ENCODE results near the gene ATXN7L1. TPM values are rescaled to one million over a fixed set of nuclear protein-coding genes. Genes with fewer than 3 reads are reported as not detected.
"Not testable (repeated sequence)": the region's sequence is repeated elsewhere in the genome, so short reads cannot be mapped to it uniquely, and the experiment has no call there.

ATXN7L1 gene
- total RNA-seq, 1 donor from 2014 or later = 12.6 TPM

DNA sequence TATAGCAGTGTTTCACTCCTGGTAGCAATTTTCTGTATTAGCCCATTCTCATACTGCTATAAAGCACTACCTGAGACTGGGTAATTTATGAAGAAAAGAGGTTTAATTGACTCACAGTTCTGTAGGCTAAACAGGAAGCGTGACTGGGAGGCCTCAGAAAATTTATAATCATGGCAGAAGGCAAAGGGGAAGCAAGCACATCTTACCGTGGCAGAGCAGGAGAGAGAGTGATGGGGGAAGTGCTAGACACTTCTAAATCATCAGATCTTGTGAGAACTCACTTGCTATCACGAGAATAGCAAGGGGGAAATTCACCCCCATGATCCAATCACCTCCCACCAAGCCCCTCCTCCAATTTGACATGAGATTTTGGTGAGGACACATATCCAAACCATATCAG is 163.5 kb downstream of the ATXN7L1 start:
- TF ChIP-seq, protein P1, sequence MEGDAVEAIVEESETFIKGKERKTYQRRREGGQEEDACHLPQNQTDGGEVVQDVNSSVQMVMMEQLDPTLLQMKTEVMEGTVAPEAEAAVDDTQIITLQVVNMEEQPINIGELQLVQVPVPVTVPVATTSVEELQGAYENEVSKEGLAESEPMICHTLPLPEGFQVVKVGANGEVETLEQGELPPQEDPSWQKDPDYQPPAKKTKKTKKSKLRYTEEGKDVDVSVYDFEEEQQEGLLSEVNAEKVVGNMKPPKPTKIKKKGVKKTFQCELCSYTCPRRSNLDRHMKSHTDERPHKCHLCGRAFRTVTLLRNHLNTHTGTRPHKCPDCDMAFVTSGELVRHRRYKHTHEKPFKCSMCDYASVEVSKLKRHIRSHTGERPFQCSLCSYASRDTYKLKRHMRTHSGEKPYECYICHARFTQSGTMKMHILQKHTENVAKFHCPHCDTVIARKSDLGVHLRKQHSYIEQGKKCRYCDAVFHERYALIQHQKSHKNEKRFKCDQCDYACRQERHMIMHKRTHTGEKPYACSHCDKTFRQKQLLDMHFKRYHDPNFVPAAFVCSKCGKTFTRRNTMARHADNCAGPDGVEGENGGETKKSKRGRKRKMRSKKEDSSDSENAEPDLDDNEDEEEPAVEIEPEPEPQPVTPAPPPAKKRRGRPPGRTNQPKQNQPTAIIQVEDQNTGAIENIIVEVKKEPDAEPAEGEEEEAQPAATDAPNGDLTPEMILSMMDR (IDR thresholded peaks at IDR 0.05) = no peak
- peaks cover 15% of the 10 kb centered on the region for H3K36me3 Mint-ChIP-seq (ENCODE audit: unreplicated experiment)

DNA sequence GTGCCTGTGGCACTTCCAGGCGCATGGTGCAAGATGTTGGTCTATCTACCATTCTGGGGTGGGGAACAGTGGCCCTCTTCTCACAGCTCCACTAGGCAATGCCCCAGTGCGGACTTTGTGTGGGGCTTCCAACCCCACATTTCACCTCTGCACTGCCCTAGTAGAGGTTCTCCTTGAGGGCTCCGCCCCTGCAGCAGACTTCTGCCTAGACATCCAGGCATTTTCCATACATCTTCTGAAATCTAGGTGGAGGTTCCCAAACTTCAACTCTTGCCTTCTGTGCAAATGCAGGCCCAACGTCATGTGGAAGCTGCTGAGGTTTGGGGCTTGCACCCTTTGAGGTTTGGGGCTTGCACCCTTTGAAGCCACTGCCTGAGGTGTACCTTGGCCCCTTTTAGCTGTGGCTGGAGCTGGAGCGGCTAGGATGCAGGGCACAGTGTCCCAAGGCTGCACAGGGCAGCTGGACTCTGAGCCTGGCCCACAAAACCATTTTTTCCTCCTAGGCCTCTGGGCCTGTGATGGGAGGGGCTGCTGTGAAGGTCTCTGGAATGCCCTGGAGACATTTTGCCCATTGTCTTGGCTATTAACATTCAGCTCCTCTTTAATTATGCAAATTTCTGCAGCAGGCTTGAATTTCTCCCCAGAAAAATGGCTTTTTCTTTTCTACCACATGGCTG is 164.5 kb downstream of the ATXN7L1 start:
- Mint-ChIP-seq H3K9me3 (ENCODE audit: unreplicated experiment) (peaks cover 9% of the 10 kb centered on the region), H3K27ac (ENCODE audit: unreplicated experiment) (no peak overlapping the region), H3K4me3 (ENCODE audit: unreplicated experiment) (no peak overlapping the region), H3K4me1 (ENCODE audit: unreplicated experiment) (peaks cover 22% of the 10 kb centered on the region), H3K27me3 (ENCODE audit: unreplicated experiment) (no peaks in the 10 kb centered on the region), H3K36me3 (ENCODE audit: unreplicated experiment) (peaks cover 17% of the 10 kb centered on the region)
- TF ChIP-seq, protein P1 (IDR thresholded peaks at IDR 0.05) = no peak
- DNase-seq (ENCODE audit: extremely low spot score, unreplicated experiment) = no peak

More for the DNA sequence above, 163.5 kb downstream of the ATXN7L1 start:
- peaks cover 20% of the 10 kb centered on the region for H3K4me1 Mint-ChIP-seq (ENCODE audit: unreplicated experiment)
- DNase-seq (ENCODE audit: extremely low spot score, unreplicated experiment) = no peak
- H3K4me3 Mint-ChIP-seq (ENCODE audit: unreplicated experiment) = no peak overlapping the region
- peaks cover 9% of the 10 kb centered on the region for H3K9me3 Mint-ChIP-seq (ENCODE audit: unreplicated experiment)
- H3K27me3 Mint-ChIP-seq (ENCODE audit: unreplicated experiment) = no peaks in the 10 kb centered on the region
- H3K27ac Mint-ChIP-seq (ENCODE audit: unreplicated experiment) = no peak overlapping the region

DNA sequence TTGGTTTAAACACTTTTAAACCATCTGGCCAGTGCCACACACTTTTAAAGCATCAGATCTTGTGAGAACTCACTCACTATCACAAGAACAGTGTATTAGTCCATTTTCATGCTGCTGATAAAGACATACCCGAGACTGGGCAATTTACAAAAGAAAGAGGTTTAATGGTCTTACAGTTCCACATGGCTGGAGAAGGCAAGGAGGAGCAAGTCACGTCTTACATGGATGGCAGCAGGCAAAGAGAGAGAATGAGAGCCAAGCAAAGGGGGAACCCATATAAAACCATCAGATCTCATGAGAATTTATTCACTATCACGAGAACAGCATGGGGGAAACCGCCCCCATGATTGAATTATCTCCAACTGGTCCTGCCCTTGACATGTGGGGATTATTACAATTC is 165.7 kb downstream of the ATXN7L1 start:
- not testable (repeated sequence) for H3K27me3 Mint-ChIP-seq (ENCODE audit: unreplicated experiment); H3K4me3 Mint-ChIP-seq (ENCODE audit: unreplicated experiment); DNase-seq (ENCODE audit: extremely low spot score, unreplicated experiment); H3K9me3 Mint-ChIP-seq (ENCODE audit: unreplicated experiment)
- Mint-ChIP-seq H3K4me1 (ENCODE audit: unreplicated experiment) (peaks cover 22% of the 10 kb centered on the region), H3K27ac (ENCODE audit: unreplicated experiment) (peak overlapping the region; percentile 45), H3K36me3 (ENCODE audit: unreplicated experiment) (peaks cover 17% of the 10 kb centered on the region)

DNA sequence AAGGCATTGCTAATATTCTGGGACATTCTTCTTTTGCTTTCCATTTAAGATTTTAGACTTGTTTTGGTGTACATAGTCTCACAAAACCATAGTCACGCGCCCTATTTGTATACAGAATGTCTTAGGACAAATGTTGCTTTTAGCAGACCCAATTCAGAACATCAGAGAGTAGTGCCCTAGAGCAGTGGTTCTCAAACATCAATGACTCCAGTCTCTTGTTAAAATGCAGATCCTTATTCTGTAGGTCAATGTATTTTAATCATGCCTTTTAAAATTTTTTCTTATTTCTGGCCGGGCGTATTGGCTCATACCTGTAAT is 167.7 kb downstream of the ATXN7L1 start:
- Mint-ChIP-seq H3K4me3 (ENCODE audit: unreplicated experiment) (no peak overlapping the region), H3K36me3 (ENCODE audit: unreplicated experiment) (peaks cover 17% of the 10 kb centered on the region), H3K27me3 (ENCODE audit: unreplicated experiment) (no peaks in the 10 kb centered on the region), H3K9me3 (ENCODE audit: unreplicated experiment) (peaks cover 9% of the 10 kb centered on the region), H3K27ac (ENCODE audit: unreplicated experiment) (no peak overlapping the region), H3K4me1 (ENCODE audit: unreplicated experiment) (peaks cover 12% of the 10 kb centered on the region)
- TF ChIP-seq, protein P1 (IDR thresholded peaks at IDR 0.05) = no peak
- DNase-seq (ENCODE audit: extremely low spot score, unreplicated experiment) = no peak

DNA sequence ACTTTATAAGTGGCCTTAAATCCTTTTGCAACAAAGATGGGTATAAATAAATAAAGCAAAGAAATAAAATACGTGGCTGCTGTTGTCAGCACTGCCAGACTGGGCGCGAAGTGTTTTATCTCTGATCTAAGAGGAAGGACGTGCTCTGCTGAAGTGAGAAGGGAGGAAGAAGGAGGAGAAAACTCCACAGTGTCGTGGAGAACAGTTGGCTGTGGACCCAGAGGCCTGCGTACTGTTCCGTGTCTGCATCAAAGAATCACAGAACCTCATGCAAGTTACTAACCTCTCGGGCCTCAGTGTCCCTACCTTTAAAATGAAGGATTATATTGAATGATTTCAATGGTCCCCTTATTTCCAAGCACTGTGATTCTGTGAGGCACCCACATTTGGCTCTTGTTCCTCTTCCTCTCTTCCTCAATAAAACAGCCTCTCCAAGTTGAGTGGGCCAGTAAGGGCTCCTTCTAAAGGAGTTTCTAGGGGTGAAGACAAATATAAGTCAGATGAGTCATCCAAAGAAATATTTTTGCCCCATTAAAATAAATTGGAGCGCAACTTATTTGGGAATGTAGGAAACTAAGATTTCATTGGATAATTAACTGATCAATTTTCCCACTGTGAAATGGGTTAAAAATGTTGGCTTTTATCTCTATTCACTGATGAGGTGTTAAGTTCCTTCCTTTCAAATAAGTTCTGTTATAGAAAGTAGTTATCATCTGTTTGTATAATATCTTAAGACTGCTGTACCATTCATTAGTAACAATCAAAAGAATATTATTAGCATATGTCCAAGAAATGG is 168.2 kb downstream of the ATXN7L1 start:
- no peak overlapping the region for H3K4me3 Mint-ChIP-seq (ENCODE audit: unreplicated experiment)
- H3K27ac Mint-ChIP-seq (ENCODE audit: unreplicated experiment) = no peak overlapping the region
- no peak for DNase-seq (ENCODE audit: extremely low spot score, unreplicated experiment)
- TF ChIP-seq, protein P1 (IDR thresholded peaks at IDR 0.05) = no peak
- H3K9me3 Mint-ChIP-seq (ENCODE audit: unreplicated experiment) = peaks cover 9% of the 10 kb centered on the region
- H3K27me3 Mint-ChIP-seq (ENCODE audit: unreplicated experiment) = no peaks in the 10 kb centered on the region
- peaks cover 17% of the 10 kb centered on the region for H3K36me3 Mint-ChIP-seq (ENCODE audit: unreplicated experiment)
- H3K4me1 Mint-ChIP-seq (ENCODE audit: unreplicated experiment) = peaks cover 6% of the 10 kb centered on the region
